ENCODE results near the gene ELOVL6. TPM values are rescaled to one million over a fixed set of nuclear protein-coding genes. Genes with fewer than 3 reads are reported as not detected.

ELOVL6 gene
- total RNA-seq, 2 experiments from 2014 or later = 1.6 to 2.9 TPM

DNA sequence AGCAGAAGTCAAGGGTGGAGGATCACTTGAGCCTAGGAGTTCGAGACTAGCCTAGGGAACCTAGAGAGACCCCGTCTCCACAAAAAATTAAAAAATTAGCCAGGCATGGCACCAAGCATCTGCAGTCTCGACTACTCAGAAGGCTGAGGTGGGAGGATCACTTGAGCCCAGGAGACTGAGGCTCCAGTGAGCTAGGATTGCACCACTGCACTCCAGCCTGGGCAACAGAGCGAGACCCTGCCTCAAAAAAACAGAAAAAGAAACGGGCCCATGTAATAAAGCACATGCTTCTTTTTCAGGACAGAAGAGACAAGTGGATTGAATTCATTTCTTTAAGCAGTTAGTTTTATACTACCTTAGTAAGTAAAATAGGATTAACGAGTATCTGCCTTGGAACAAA lies 42.0 kb downstream of the ELOVL6 start:
- no peak for ATAC-seq (ENCODE audit: poor library complexity)
- no peaks in the 10 kb centered on the region for H3K4me1 ChIP-seq (ENCODE audit: insufficient read depth, low read length)
- Mint-ChIP-seq H3K9me3 (no peaks in the 10 kb centered on the region), H3K4me1 (ENCODE audit: low read depth) (no peaks in the 10 kb centered on the region), H3K36me3 (ENCODE audit: low read depth) (no peaks in the 10 kb centered on the region), H3K27ac (no peak overlapping the region), H3K4me3 (no peak overlapping the region), H3K27me3 (no peaks in the 10 kb centered on the region)
- H3K4me3 ChIP-seq (ENCODE audit: low read length) = no peak overlapping the region
- DNase-seq = no peak
- ChIA-PET POLR2A (no interaction called here), CTCF (no interaction called here)
- intact Hi-C loops (cut with DNase I, micrococcal nuclease) = no loop called here
- no peaks in the 10 kb centered on the region for H3K9me3 ChIP-seq (ENCODE audit: control insufficient read depth in 1 of 2, insufficient read depth in 1 of 2, low read length in 2 of 2)
- TF ChIP-seq, protein P1, sequence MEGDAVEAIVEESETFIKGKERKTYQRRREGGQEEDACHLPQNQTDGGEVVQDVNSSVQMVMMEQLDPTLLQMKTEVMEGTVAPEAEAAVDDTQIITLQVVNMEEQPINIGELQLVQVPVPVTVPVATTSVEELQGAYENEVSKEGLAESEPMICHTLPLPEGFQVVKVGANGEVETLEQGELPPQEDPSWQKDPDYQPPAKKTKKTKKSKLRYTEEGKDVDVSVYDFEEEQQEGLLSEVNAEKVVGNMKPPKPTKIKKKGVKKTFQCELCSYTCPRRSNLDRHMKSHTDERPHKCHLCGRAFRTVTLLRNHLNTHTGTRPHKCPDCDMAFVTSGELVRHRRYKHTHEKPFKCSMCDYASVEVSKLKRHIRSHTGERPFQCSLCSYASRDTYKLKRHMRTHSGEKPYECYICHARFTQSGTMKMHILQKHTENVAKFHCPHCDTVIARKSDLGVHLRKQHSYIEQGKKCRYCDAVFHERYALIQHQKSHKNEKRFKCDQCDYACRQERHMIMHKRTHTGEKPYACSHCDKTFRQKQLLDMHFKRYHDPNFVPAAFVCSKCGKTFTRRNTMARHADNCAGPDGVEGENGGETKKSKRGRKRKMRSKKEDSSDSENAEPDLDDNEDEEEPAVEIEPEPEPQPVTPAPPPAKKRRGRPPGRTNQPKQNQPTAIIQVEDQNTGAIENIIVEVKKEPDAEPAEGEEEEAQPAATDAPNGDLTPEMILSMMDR (IDR thresholded peaks at IDR 0.05) = no peak
- no peaks in the 10 kb centered on the region for H3K27me3 ChIP-seq (ENCODE audit: control insufficient read depth in 1 of 2, insufficient read depth in 2 of 2, low read length in 2 of 2)
- no peak overlapping the region for H3K27ac ChIP-seq (ENCODE audit: low read depth in 1 of 2, low read length in 2 of 2)
- H3K36me3 ChIP-seq (ENCODE audit: insufficient read depth, low read length) = no peaks in the 10 kb centered on the region

DNA sequence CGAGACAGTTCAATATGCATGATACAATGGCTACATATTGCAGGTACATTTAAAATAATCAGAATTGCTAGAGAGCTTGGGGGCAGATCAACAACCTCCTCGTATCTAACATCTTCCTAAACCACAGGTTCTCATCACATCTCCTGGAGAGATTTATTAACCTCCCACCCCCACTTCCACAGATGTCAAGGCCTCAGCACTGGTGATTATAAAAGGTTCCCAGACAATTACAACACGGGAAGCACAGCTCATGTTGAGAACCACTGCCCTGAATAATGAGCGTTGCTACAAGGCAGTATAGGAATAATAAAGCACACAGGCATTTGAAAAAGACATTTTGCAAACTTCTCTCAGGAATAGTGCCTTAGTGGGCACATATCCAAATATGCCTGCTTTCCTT lies 42.8 kb downstream of the ELOVL6 start:
- no peak overlapping the region for H3K27ac Mint-ChIP-seq
- intact Hi-C loops (cut with DNase I, micrococcal nuclease) = no loop called here

DNA sequence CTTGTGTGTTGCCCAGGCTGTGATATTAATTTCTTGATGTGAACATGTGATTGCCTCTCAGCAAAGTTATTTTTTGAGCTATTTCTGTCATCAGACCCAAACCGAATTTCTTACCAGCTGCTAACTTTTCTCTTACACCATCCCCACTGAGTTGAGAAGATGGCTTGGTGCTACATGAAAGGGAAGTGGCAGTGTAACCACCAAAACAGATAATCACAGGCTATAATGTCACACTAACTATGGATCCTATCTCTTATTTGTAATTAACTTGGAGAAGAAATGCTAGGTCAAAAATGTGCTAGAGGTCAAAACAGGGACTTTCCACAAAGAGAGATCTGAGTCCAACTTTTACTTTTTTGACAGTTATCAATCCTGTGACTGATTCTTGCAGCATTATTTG lies 43.8 kb downstream of the ELOVL6 start:
- Histone ChIP-seq H3K9me3 (ENCODE audit: control insufficient read depth in 1 of 2, insufficient read depth in 1 of 2, low read length in 2 of 2) (no peaks in the 10 kb centered on the region), H3K27me3 (ENCODE audit: control insufficient read depth in 1 of 2, insufficient read depth in 2 of 2, low read length in 2 of 2) (no peaks in the 10 kb centered on the region), H3K27ac (ENCODE audit: low read depth in 1 of 2, low read length in 2 of 2) (no peak overlapping the region), H3K36me3 (ENCODE audit: insufficient read depth, low read length) (no peaks in the 10 kb centered on the region), H3K4me1 (ENCODE audit: insufficient read depth, low read length) (no peaks in the 10 kb centered on the region), H3K4me3 (ENCODE audit: low read length) (no peak overlapping the region)
- DNase-seq (peak in 1 of 14 experiments; percentile 29), ATAC-seq (ENCODE audit: poor library complexity) (no peak)
- TF ChIP-seq, protein P1 (IDR thresholded peaks at IDR 0.05) = no peak
- ChIA-PET CTCF (interaction anchor here (1.1 kb wide), 1 partner anchor 16 kb away, joined by 3 read pairs; no protein-coding TSS in a partner anchor), POLR2A (no interaction called here)
- intact Hi-C loops (cut with DNase I, micrococcal nuclease) = no loop called here
- H3K4me3 Mint-ChIP-seq = no peak overlapping the region
- H3K4me1 Mint-ChIP-seq (ENCODE audit: low read depth) = no peaks in the 10 kb centered on the region
- no peaks in the 10 kb centered on the region for H3K27me3 Mint-ChIP-seq
- H3K9me3 Mint-ChIP-seq = no peaks in the 10 kb centered on the region
- H3K27ac Mint-ChIP-seq = no peak overlapping the region
- no peaks in the 10 kb centered on the region for H3K36me3 Mint-ChIP-seq (ENCODE audit: low read depth)

More for the DNA sequence above, 42.8 kb downstream of the ELOVL6 start:
- no peak for DNase-seq
- Histone ChIP-seq H3K36me3 (ENCODE audit: insufficient read depth, low read length) (no peaks in the 10 kb centered on the region), H3K4me1 (ENCODE audit: insufficient read depth, low read length) (no peaks in the 10 kb centered on the region), H3K4me3 (ENCODE audit: low read length) (no peak overlapping the region), H3K27ac (ENCODE audit: low read depth in 1 of 2, low read length in 2 of 2) (no peak overlapping the region), H3K27me3 (ENCODE audit: control insufficient read depth in 1 of 2, insufficient read depth in 2 of 2, low read length in 2 of 2) (no peaks in the 10 kb centered on the region), H3K9me3 (ENCODE audit: control insufficient read depth in 1 of 2, insufficient read depth in 1 of 2, low read length in 2 of 2) (no peaks in the 10 kb centered on the region)
- H3K27me3 Mint-ChIP-seq = no peaks in the 10 kb centered on the region
- H3K4me1 Mint-ChIP-seq (ENCODE audit: low read depth) = no peaks in the 10 kb centered on the region
- H3K4me3 Mint-ChIP-seq = no peak overlapping the region
- TF ChIP-seq, protein P1 (IDR thresholded peaks at IDR 0.05) = no peak
- H3K36me3 Mint-ChIP-seq (ENCODE audit: low read depth) = no peaks in the 10 kb centered on the region
- POLR2A ChIA-PET = no interaction called here
- no peak for ATAC-seq (ENCODE audit: poor library complexity)
- no peaks in the 10 kb centered on the region for H3K9me3 Mint-ChIP-seq
- CTCF ChIA-PET = no interaction called here
